SK-N-MC (cell line): ENCODE measurements around the gene DROSHA.

Experiments used
- EZH2 ChIP-seq: fragments of 200-600 bp; sonication (generic); IDR thresholded peaks from one replicate; pipeline ENCODE4 v1.6.1; 2017; ENCODE audit warnings: antibody characterized with exemption
- FOXP2 ChIP-seq: optimal IDR thresholded peaks from 2 replicates; pipeline ENCODE3; 2011; ENCODE audit warnings: mild to moderate bottlenecking, moderate library complexity; ENCODE audit not compliant: insufficient read depth; ENCODE audit errors: extremely low read length, control extremely low read depth
- POLR2AphosphoS5 ChIP-seq: IDR thresholded peaks from 2 replicates; pipeline ENCODE4 v1.6.1; 2012; ENCODE audit warnings: mild to moderate bottlenecking, low read depth, low read length, borderline replicate concordance

DNA sequence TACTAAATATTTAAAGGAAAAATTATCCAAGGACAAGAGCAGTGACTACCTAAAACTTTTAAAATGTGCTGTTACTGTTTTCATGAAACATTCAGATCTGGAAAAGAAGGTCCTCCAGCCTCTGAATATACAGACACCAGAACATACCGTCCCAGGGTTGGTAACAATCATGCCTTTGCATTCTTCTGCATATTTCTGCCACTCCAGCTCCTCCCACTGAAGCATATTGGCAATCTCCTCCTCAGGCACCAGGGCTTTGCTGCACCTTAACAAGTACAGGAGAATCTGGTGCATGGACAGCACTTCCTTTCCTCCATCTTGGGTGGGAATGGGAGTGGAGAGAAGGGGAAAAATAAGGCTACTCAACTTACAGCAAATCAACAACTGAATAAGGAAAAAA is 60.0 kb downstream of the DROSHA start:
- TF ChIP-seq POLR2AphosphoS5 (no peak), EZH2 (no peak), FOXP2 (no peak)
